Neural crest cell (in vitro differentiated cells): ENCODE data around the gene CDH18. TPM values are rescaled to one million over a fixed set of nuclear protein-coding genes. Genes with fewer than 3 reads are reported as not detected.

ENCODE experiments used
- DNase-seq: peaks from one replicate; pipeline ENCODE4 v3.0.0; 2021; ENCODE audit warnings: low read depth, mixed read lengths, low spot score
- H3K27ac Mint-ChIP-seq: one replicate; pipeline ENCODE4 v1.8.0; 2021; ENCODE audit warnings: mild to moderate bottlenecking, mixed read lengths; ENCODE audit not compliant: unreplicated experiment
- H3K27me3 Mint-ChIP-seq: 2 replicates; pipeline ENCODE4 v1.8.0; 2021; ENCODE audit warnings: low read depth, mild to moderate bottlenecking, mixed read lengths
- H3K36me3 Mint-ChIP-seq: 2 replicates; pipeline ENCODE4 v1.8.0; 2021; ENCODE audit warnings: low read depth, mild to moderate bottlenecking, mixed read lengths
- H3K4me1 Mint-ChIP-seq: 2 replicates; pipeline ENCODE4 v1.8.0; 2021; ENCODE audit warnings: mixed read lengths
- H3K4me3 Mint-ChIP-seq: one replicate; pipeline ENCODE4 v1.8.0; 2021; ENCODE audit warnings: mild to moderate bottlenecking, mixed read lengths
- H3K9me3 Mint-ChIP-seq: 2 replicates; pipeline ENCODE4 v1.8.0; 2021; ENCODE audit warnings: mixed read lengths
- total RNA-seq: library from RNA; stranded (reverse); gene quantifications from 2 replicates; pipeline ENCODE4 v1.2.1, GENCODE V29; 2021
- TF ChIP-seq, protein P1 (sequence below): fragments of 200-600 bp; sonication (generic); conservative IDR thresholded peaks from 2 replicates; pipeline ENCODE4 v1.5.0; 2021; ENCODE audit warnings: antibody characterized with exemption, mild to moderate bottlenecking

Gene CDH18
- total RNA-seq, 1 donor from 2014 or later, result 2.2 TPM

DNA sequence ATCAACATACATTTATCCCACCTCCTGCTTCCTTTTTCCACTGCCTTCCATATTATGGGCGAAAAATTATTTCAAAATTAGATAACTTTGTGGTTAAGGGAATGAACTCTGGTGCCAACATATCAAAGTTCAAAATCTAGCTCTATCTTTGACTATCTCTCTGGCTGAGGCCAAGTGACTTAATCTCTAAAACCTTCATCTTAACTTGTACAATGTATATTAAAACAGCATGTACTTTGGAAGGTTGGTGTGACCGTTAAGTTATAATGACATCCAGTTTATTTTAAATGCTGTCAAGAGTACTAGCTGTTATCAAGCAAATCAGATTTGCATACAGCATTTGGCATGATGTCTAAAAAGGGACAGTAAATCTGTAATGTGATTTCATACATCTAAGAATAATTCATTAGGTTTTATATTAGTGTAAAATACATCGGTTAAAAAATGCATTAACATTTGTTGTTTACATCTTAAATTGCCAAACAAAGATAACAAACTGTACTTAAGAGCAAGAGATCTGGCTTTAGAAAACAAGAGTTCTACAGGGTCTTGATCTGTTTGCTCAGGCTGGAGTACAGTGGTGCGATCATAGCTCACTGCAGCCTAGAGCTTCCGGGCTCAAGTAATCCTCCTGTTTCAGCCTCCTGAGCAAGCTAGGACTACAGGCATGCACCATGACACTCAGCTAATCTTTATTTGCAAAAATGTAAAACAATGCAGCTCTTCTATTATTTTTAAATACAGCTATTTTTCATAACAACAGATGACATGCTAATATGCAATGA, 102.8 kb downstream of the CDH18 start:
- no peak overlapping the region for H3K27ac Mint-ChIP-seq
- DNase-seq, result no peak
- TF ChIP-seq, protein P1, sequence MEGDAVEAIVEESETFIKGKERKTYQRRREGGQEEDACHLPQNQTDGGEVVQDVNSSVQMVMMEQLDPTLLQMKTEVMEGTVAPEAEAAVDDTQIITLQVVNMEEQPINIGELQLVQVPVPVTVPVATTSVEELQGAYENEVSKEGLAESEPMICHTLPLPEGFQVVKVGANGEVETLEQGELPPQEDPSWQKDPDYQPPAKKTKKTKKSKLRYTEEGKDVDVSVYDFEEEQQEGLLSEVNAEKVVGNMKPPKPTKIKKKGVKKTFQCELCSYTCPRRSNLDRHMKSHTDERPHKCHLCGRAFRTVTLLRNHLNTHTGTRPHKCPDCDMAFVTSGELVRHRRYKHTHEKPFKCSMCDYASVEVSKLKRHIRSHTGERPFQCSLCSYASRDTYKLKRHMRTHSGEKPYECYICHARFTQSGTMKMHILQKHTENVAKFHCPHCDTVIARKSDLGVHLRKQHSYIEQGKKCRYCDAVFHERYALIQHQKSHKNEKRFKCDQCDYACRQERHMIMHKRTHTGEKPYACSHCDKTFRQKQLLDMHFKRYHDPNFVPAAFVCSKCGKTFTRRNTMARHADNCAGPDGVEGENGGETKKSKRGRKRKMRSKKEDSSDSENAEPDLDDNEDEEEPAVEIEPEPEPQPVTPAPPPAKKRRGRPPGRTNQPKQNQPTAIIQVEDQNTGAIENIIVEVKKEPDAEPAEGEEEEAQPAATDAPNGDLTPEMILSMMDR, result no peak
- H3K9me3 Mint-ChIP-seq, result no peaks in the 10 kb centered on the region
- no peaks in the 10 kb centered on the region for H3K36me3 Mint-ChIP-seq
- no peak overlapping the region for H3K4me3 Mint-ChIP-seq
- H3K4me1 Mint-ChIP-seq, result peaks cover 5% of the 10 kb centered on the region
- no peaks in the 10 kb centered on the region for H3K27me3 Mint-ChIP-seq

DNA sequence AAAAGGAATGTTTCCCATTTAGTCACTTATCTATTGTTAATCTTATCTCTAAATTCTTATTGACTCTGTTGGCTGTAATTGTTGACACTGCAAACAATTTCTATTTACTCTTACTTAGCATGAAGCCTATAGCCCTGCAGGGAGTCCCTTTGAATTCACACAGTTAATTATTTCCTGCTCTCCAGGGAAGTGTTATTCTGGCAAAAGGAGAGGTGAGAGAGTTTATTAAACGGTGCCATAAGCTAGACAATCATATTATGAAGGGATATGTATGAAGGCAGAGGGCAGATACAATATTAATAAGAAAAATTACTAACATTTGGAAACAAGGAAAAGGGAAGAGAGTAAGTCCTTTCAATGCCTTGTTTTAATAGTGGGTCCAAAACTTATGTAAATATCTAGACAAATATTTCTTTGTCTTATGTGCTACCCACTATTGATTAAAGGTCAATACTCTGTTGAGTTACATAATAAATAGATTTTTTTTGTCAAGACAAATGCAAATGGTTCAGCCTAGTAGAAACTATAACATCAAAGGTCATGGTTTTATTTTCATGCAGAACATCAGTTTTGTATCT, 107.1 kb downstream of the CDH18 start:
- no peaks in the 10 kb centered on the region for H3K36me3 Mint-ChIP-seq
- no peaks in the 10 kb centered on the region for H3K27me3 Mint-ChIP-seq
- no peaks in the 10 kb centered on the region for H3K9me3 Mint-ChIP-seq
- TF ChIP-seq, protein P1, result no peak
- no peak for DNase-seq
- no peak overlapping the region for H3K4me3 Mint-ChIP-seq
- peaks cover 10% of the 10 kb centered on the region for H3K4me1 Mint-ChIP-seq
- no peak overlapping the region for H3K27ac Mint-ChIP-seq

DNA sequence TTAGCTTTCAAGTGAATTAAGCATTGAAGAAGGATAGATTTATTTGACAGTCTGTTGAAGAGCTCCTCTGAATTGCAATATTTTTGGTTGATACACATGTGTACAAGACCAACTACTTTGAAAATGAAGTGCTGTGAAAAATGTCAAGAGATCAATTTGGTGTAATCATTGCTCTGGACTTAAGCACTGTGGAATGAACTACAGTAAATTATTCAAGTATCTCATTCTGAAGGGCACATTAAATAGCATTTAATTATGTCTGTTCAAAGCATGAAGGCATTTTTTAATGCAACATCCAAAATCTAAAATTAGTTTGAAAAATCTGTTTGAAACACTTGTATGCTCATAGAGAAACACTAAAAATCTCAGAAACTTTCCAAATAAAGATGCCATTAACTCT, 107.5 kb downstream of the CDH18 start:
- peaks cover 10% of the 10 kb centered on the region for H3K4me1 Mint-ChIP-seq
- no peak overlapping the region for H3K4me3 Mint-ChIP-seq
- no peaks in the 10 kb centered on the region for H3K27me3 Mint-ChIP-seq
- no peak for DNase-seq
- H3K27ac Mint-ChIP-seq, result no peak overlapping the region
- H3K36me3 Mint-ChIP-seq, result no peaks in the 10 kb centered on the region
- TF ChIP-seq, protein P1, result no peak
- no peaks in the 10 kb centered on the region for H3K9me3 Mint-ChIP-seq

DNA sequence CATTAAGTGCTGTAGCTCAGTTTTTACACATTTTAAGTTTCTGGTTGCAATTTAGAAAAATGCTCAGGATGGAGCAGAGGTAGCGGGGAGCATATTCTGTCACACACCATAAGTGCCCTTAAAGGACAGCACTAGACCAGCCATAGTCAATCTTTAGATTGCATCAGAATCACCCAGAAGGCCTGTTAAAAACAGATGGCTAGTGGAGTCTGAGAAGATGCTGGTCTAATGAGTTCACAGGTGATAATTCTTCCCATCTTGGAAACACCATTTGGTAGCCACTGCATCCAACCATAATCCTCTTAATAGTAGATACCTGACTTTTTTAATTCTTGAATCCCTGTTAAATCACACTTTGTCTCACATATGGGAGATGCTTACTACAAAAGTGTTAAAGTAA, 113.2 kb downstream of the CDH18 start:
- H3K4me3 Mint-ChIP-seq, result no peak overlapping the region
- H3K9me3 Mint-ChIP-seq, result peaks cover 5% of the 10 kb centered on the region
- no peak for DNase-seq
- H3K4me1 Mint-ChIP-seq, result peaks cover 5% of the 10 kb centered on the region
- TF ChIP-seq, protein P1, result no peak
- H3K27me3 Mint-ChIP-seq, result no peaks in the 10 kb centered on the region
- H3K36me3 Mint-ChIP-seq, result no peaks in the 10 kb centered on the region
- H3K27ac Mint-ChIP-seq, result no peak overlapping the region

DNA sequence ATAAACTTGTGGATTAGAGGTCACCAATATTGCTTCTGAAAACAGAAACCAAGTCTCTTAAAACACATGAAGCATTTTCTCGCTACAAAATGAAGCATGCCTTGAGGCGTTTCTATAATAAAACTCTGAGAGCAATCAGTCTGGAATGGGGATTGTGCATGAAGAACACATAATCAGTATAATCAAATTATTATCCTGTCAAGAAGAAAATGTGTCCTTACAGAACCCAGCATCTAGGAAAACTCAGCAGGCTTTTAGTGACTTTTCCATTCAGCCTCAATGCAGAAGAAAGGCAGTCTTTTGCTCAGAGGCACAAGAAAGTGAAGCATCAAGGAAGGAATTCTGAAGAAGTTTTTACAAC, 121.9 kb downstream of the CDH18 start:
- Mint-ChIP-seq H3K36me3 (no peaks in the 10 kb centered on the region), H3K4me1 (peaks cover 4% of the 10 kb centered on the region), H3K27me3 (no peaks in the 10 kb centered on the region), H3K4me3 (no peak overlapping the region), H3K27ac (no peak overlapping the region), H3K9me3 (no peaks in the 10 kb centered on the region)
- DNase-seq, result no peak
- TF ChIP-seq, protein P1, result no peak
